ENCODE results near the gene A1BG.

- TF ChIP-seq POLR2AphosphoS5 (IDR thresholded peaks at IDR 0.05; ENCODE audit: low read depth, low read length) (no peak), TAF1 (IDR thresholded peaks at IDR 0.05; ENCODE audit: borderline replicate concordance, insufficient read depth, low read length) (no peak)
These were observed 27.8 kb downstream of the A1BG start for GRCh38 chr19:58325311-58326022.
